Fibroblast of skin of left quadriceps (primary cell): Measurements from ENCODE around the gene TIMD4.
A peak's percentile ranks its signal among the peaks of the same experiment; 100 is the strongest.
"Not testable (repeated sequence)": the region's sequence is repeated elsewhere in the genome, so short reads cannot be mapped to it uniquely, and the experiment has no call there.

Source experiments
- DNase-seq, 2 experiments: peaks; one replicate each; pipeline ENCODE4 v3.0.0-alpha.2; 2013; ENCODE audit warnings: low read depth in 2 of 2

TIMD4 gene

DNA sequence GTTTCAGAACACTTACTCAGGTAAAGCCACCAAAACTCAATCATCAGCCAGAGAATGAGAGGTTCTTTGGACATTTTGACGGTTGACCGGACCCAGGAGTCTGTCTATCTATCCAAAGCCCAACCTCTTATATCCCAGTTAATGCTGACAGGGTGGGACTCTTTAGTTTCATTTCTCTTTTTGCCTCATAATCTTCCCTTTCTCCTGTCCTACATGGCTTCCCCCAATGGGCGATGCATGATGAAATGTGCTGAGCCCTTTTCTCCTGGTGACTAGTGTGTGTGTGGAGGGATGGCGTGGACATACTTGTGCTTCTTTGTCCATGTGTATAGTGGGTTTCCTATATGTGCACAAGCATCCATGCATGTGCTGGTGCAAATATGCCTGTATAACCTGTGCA is at the start of gene TIMD4:
TSS of gene TIMD4 (minus strand) at position 102 of the 400 bp plus-strand sequence. CDS start at position 74, 28 bp downstream.
- no peak for DNase-seq

GRCh38 chr5:157006262-157006661 is 43.2 kb upstream of the TIMD4 start:
- no peak for DNase-seq

- peak in 1 of 2 experiments; percentile 9 for DNase-seq
Observed at GRCh38 chr5:157004893-157005551, 42.0 kb upstream of the TIMD4 start.

- no peak for DNase-seq
Observed at GRCh38 chr5:156991714-156992113, 28.7 kb upstream of the TIMD4 start.

- DNase-seq, result no peak
Observed at GRCh38 chr5:156984064-156984463, 21.0 kb upstream of the TIMD4 start.

GRCh38 chr5:156981481-156981880 is 18.5 kb upstream of the TIMD4 start:
- DNase-seq, result no peak

GRCh38 chr5:156974328-156974727 is 11.3 kb upstream of the TIMD4 start:
- no peak for DNase-seq

DNA sequence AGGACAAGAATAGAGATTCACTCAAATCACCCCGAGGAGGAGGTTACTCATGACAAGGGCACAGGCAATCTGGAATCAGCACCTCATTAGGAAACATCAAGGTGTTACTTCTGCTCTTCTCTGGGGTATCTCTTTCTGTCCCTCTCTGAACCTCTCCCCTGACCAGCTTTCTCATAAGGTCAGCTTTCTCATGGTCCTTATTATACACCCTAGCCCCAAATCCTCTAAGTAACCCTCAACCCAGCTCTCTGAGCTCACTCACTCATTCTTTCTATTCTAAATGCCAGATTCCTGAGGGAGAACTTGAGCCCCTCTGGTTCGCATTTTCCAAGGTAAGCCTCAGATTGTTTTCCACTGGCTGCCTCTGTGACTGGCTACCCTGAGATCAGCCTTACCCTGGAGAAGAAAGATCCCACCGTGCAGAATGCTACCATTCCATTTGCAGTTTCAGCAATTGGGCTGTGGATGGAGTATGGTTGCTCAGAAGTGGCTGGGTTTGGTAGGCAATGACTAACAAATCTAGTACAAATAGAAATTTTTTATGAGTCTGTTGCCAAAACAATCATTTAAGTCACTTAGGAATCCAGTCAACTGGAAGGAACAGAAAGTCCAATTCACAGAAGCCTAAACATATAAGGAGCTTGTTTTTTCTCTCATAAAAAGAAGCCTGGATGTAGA is 9.0 kb upstream of the TIMD4 start:
- no peak for DNase-seq

DNA sequence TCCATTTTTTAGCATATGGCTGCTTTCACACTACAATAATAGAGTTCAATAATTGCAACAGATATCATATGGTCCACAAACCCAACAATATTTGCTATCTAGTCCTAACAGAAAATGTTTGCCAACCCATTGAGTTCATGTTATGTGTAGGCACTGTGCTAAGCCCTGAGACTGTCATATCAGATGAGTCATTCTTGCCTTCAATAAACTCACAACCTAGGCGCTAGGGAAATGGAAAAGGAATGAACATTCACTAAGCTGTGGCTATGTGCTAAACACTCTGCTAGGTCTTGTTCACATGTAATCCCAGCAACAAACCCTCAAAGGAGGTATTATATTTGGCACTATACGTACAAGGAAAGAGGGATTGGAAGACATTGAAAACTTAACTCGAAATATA is 8.4 kb upstream of the TIMD4 start:
- DNase-seq, result no peak

GRCh38 chr5:156967386-156967785 is 4.4 kb upstream of the TIMD4 start:
- DNase-seq, result not testable (repeated sequence)

DNA sequence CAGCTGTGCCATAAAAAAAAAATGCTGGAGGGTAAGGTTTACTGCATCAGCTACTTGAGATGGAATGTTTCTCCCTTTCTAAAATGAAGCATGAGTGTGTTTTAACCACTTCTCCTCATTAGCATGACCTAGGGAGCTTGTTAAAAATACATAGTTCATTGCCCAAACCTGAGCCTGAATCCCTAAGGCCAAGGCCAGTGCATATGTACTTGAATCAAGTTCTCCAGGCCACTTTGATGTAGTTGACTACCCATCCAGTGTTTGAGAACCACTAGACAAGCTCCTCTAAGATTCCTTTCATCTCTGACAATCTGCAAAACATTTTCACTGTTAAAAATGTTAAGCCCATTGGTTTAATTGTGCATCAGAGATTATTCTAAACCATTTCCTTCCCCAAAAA is 6.7 kb downstream of the TIMD4 start:
- no peak for DNase-seq

- DNase-seq, result no peak
Observed at GRCh38 chr5:156951359-156951758, 11.7 kb downstream of the TIMD4 start.

- no peak for DNase-seq
Observed at GRCh38 chr5:156950716-156951115, 12.3 kb downstream of the TIMD4 start.

- no peak for DNase-seq
Observed at GRCh38 chr5:156949424-156949823, 13.6 kb downstream of the TIMD4 start.

GRCh38 chr5:156947925-156948324 is 15.1 kb downstream of the TIMD4 start:
- no peak for DNase-seq

DNA sequence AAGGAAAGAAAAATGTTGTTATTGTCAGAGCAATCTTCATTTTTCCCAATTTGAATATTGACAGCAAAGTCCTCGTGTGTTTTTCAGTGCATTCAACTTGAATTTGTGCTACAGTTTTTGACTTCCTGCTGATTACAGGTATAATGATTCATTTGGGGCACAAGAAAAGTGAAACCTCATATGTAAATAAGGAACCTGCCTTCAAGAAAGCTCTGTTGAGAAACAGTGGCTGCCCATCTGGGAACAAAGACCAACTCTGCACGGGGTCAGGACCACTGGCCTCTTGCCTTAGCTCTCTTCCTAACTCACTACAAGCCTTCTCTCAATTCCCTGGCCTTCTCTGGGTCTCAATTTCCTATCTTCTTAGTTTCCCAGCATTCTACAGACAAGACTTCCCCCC is 21.0 kb downstream of the TIMD4 start:
- DNase-seq, result no peak

- DNase-seq, result not testable (repeated sequence)
Observed at GRCh38 chr5:156940462-156940861, 22.6 kb downstream of the TIMD4 start.

DNA sequence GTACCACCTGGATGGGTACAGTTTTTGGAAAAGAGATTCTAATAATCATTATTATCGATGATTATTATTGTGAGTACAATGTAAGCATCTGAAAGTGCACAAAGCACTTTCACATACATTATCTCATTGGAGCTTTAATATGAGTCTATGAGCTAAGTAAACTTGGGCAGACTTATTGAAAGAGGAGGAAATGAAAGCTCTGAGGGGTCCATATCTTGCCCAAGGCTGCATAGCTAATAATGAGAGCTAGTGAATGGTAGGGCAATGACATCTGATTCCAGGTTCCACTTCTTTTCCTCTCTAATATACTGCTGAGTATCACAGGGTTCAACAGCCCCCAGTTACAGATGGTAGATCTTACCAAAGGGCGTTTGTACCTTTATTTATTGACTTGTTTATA is 26.1 kb downstream of the TIMD4 start:
- no peak for DNase-seq

GRCh38 chr5:156934450-156935211 is 28.4 kb downstream of the TIMD4 start:
- no peak for DNase-seq

GRCh38 chr5:156929366-156929948 is 33.6 kb downstream of the TIMD4 start:
- no peak for DNase-seq

GRCh38 chr5:156927545-156927944 is 35.5 kb downstream of the TIMD4 start:
- no peak for DNase-seq

GRCh38 chr5:156925767-156926166 is 37.3 kb downstream of the TIMD4 start:
- not testable (repeated sequence) for DNase-seq
